Caco-2 (cell line): ENCODE results near the gene CDH12. TPM values are rescaled to one million over a fixed set of nuclear protein-coding genes. Genes with fewer than 3 reads are reported as not detected.

Experiments used
- BruUV-seq: library from RNA; stranded (reverse); fragments of 400-500 nt; replicated peaks from 2 replicates; lab custom pipeline; 2021; lab: Mats Ljungman, UMichigan
- CTCF ChIA-PET: fragments of 300-600 bp; sonication (Branson Sonifier 250); formaldehyde crosslinking; loops from one replicate; lab custom pipeline; 2022; ENCODE audit warnings: antibody characterized with exemption; lab: Charles Lee
- POLR2A ChIA-PET: fragments of 300-600 bp; sonication (Branson Sonifier 250); formaldehyde crosslinking; loops from one replicate; lab custom pipeline; 2022; ENCODE audit warnings: antibody characterized with exemption; lab: Charles Lee
- DNase-seq, 2 experiments: peaks; one replicate each; pipeline versions ENCODE4 v3.0.0 to v3.0.0-alpha.2; 2020 to 2022
- H3K27me3 ChIP-seq: replicated peaks from 2 replicates; pipeline ENCODE4 v1.6.0; 2011; ENCODE audit warnings: low read length; ENCODE audit not compliant: control insufficient read depth, insufficient read depth
- H3K36me3 ChIP-seq: 2 replicates; pipeline ENCODE4 v1.5.1; 2011; ENCODE audit warnings: low read length; ENCODE audit not compliant: control insufficient read depth, insufficient read depth
- H3K4me1 ChIP-seq: fragments of 250-450 bp; sonication (Bioruptor Pico); 2 replicates; pipeline ENCODE4 v1.5.1; 2020; ENCODE audit warnings: mild to moderate bottlenecking
- H3K4me3 ChIP-seq: 2 replicates; pipeline ENCODE4 v1.5.1; 2011; ENCODE audit warnings: low read depth, mild to moderate bottlenecking, control low read depth, low read length
- H3K9me3 ChIP-seq: fragments of 250-450 bp; sonication (Bioruptor Pico); 2 replicates; pipeline ENCODE4 v1.5.1; 2020; ENCODE audit warnings: mild to moderate bottlenecking, moderate library complexity
- H3K27ac Mint-ChIP-seq: one replicate; pipeline ENCODE4 v1.8.0; 2022; ENCODE audit warnings: mixed read lengths; ENCODE audit not compliant: unreplicated experiment
- H3K27me3 Mint-ChIP-seq: one replicate; pipeline ENCODE4 v1.8.0; 2022; ENCODE audit warnings: mixed read lengths; ENCODE audit not compliant: insufficient read depth, unreplicated experiment
- H3K36me3 Mint-ChIP-seq: one replicate; pipeline ENCODE4 v1.8.0; 2022; ENCODE audit warnings: mild to moderate bottlenecking, mixed read lengths; ENCODE audit not compliant: insufficient read depth, unreplicated experiment
- H3K4me1 Mint-ChIP-seq: one replicate; pipeline ENCODE4 v1.8.0; 2022; ENCODE audit warnings: low read depth, mixed read lengths; ENCODE audit not compliant: unreplicated experiment
- H3K4me3 Mint-ChIP-seq: one replicate; pipeline ENCODE4 v1.8.0; 2022; ENCODE audit warnings: mild to moderate bottlenecking, moderate library complexity, mixed read lengths; ENCODE audit not compliant: unreplicated experiment
- H3K9me3 Mint-ChIP-seq: one replicate; pipeline ENCODE4 v1.8.0; 2022; ENCODE audit warnings: mixed read lengths; ENCODE audit not compliant: unreplicated experiment
- intact Hi-C: fragments of 100-400 bp; cut with micrococcal nuclease; formaldehyde crosslinking; loops from one replicate; pipeline ENCODE4 v1.10.0; 2022; ENCODE audit not compliant: unreplicated experiment
- total RNA-seq: library from RNA; stranded (reverse); gene quantifications from 2 replicates; pipeline ENCODE4 v1.2.3, GENCODE V29; 2022
- TF ChIP-seq, protein P1 (sequence below), 2 experiments: fragments of 200-600 bp in 1 of 2; IDR thresholded peaks; 1 replicate in 1 of 2; 2 replicates in 1 of 2; pipeline versions ENCODE4 v1.5.1 to v1.8.0; 2011 to 2022; ENCODE audit warnings: antibody characterized with exemption in 1 of 2, control low read depth in 1 of 2, inconsistent platforms in 1 of 2, low read depth in 1 of 2, low read length in 1 of 2, mild to moderate bottlenecking in 1 of 2, moderate library complexity in 1 of 2; ENCODE audit not compliant: insufficient read depth in 1 of 2, severe bottlenecking in 1 of 2, unreplicated experiment in 1 of 2

Gene CDH12
- total RNA-seq, 1 experiment from 2014 or later = not detected

DNA sequence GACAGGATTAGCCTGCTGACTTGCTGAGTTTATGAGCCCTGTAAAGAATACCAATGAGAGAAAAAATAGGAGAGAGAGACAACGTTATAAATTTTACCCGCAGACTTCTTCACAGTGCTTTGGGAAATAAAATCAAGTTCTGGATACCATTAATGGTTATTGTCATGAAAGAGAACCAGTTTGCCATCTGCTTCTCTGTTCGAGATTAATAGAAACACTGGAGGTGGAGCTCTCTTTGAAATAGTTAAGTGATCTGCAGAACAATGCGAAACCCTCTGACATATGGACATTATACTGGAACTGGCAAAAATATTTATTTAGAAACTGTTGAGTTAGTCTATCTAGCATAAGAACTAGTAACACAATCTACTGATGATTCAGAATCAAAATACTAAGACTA, 500.7 kb downstream of the CDH12 start:
- BruUV-seq = no TSS peak
- CTCF ChIA-PET = no interaction called here
- no peaks in the 10 kb centered on the region for H3K36me3 Mint-ChIP-seq
- DNase-seq = no peak
- no peaks in the 10 kb centered on the region for H3K9me3 ChIP-seq
- no peaks in the 10 kb centered on the region for H3K27me3 Mint-ChIP-seq
- no peaks in the 10 kb centered on the region for H3K9me3 Mint-ChIP-seq
- H3K27me3 ChIP-seq = no peaks in the 10 kb centered on the region
- POLR2A ChIA-PET = no interaction called here
- no peaks in the 10 kb centered on the region for H3K4me1 ChIP-seq
- intact Hi-C loops = no loop called here
- H3K36me3 ChIP-seq = no peaks in the 10 kb centered on the region
- TF ChIP-seq, protein P1, sequence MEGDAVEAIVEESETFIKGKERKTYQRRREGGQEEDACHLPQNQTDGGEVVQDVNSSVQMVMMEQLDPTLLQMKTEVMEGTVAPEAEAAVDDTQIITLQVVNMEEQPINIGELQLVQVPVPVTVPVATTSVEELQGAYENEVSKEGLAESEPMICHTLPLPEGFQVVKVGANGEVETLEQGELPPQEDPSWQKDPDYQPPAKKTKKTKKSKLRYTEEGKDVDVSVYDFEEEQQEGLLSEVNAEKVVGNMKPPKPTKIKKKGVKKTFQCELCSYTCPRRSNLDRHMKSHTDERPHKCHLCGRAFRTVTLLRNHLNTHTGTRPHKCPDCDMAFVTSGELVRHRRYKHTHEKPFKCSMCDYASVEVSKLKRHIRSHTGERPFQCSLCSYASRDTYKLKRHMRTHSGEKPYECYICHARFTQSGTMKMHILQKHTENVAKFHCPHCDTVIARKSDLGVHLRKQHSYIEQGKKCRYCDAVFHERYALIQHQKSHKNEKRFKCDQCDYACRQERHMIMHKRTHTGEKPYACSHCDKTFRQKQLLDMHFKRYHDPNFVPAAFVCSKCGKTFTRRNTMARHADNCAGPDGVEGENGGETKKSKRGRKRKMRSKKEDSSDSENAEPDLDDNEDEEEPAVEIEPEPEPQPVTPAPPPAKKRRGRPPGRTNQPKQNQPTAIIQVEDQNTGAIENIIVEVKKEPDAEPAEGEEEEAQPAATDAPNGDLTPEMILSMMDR (IDR thresholded peaks at IDR 0.05; ENCODE audit: insufficient read depth in 1 of 2, low read depth in 1 of 2, low read length in 1 of 2, severe bottlenecking in 1 of 2, unreplicated experiment in 1 of 2) = no peak
- H3K4me1 Mint-ChIP-seq = no peaks in the 10 kb centered on the region
- no peak overlapping the region for H3K27ac Mint-ChIP-seq
- no peak overlapping the region for H3K4me3 Mint-ChIP-seq
- H3K4me3 ChIP-seq = no peak overlapping the region

DNA sequence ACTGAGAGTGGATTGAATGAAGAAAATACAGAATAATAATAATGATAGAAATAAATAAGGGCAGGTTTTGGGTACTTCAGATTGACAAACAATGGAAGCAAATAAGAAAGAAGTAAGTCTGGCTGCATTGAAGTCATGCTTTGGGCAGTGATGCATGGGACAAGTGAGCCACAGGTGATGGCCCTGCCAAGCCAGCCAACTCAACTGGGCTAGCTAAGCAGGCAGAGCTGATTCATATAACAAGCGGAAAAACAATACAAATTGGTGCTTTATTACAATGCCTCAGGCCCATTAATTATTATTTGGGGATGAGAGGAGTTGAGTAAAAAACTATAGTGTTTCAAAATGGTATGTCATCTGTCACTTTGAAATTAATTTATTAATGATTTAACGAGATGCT, 502.0 kb downstream of the CDH12 start:
- H3K4me1 ChIP-seq = no peaks in the 10 kb centered on the region
- H3K27me3 ChIP-seq = no peaks in the 10 kb centered on the region
- intact Hi-C loops = no loop called here
- H3K27me3 Mint-ChIP-seq = no peaks in the 10 kb centered on the region
- ChIA-PET CTCF (no interaction called here), POLR2A (no interaction called here)
- TF ChIP-seq, protein P1 (IDR thresholded peaks at IDR 0.05; ENCODE audit: insufficient read depth in 1 of 2, low read depth in 1 of 2, low read length in 1 of 2, severe bottlenecking in 1 of 2, unreplicated experiment in 1 of 2) = no peak
- no peak overlapping the region for H3K4me3 Mint-ChIP-seq
- no peak overlapping the region for H3K27ac Mint-ChIP-seq
- no peaks in the 10 kb centered on the region for H3K36me3 Mint-ChIP-seq
- no peaks in the 10 kb centered on the region for H3K4me1 Mint-ChIP-seq
- DNase-seq = no peak
- H3K36me3 ChIP-seq = no peaks in the 10 kb centered on the region
- no peaks in the 10 kb centered on the region for H3K9me3 Mint-ChIP-seq
- no peak overlapping the region for H3K4me3 ChIP-seq
- no peaks in the 10 kb centered on the region for H3K9me3 ChIP-seq
- BruUV-seq = no TSS peak

DNA sequence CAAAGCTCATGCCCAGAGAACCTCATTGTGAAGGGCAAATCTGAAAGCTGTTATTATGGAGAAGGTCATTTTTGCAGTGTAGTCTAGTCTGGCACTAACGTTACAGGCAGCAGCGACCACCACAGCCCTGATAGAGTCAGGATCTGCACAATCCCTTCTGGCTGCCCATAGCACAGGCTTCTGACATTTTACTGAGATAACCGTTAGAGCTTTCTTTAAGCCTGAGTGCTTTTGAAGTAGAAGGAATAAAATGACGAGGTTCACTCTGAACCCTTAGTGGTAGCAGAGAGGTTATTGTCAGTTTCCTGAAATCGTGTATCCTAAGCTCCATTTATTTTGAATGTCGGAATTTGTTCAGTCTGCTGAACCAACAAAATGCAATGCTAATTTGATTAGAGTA, 505.1 kb downstream of the CDH12 start:
- no peaks in the 10 kb centered on the region for H3K4me1 Mint-ChIP-seq
- H3K36me3 Mint-ChIP-seq = no peaks in the 10 kb centered on the region
- Histone ChIP-seq H3K36me3 (no peaks in the 10 kb centered on the region), H3K9me3 (no peaks in the 10 kb centered on the region), H3K4me1 (no peaks in the 10 kb centered on the region), H3K27me3 (no peaks in the 10 kb centered on the region), H3K4me3 (no peak overlapping the region)
- no peak overlapping the region for H3K27ac Mint-ChIP-seq
- ChIA-PET POLR2A (no interaction called here), CTCF (no interaction called here)
- BruUV-seq = no TSS peak
- no peaks in the 10 kb centered on the region for H3K27me3 Mint-ChIP-seq
- TF ChIP-seq, protein P1 (IDR thresholded peaks at IDR 0.05; ENCODE audit: insufficient read depth in 1 of 2, low read depth in 1 of 2, low read length in 1 of 2, severe bottlenecking in 1 of 2, unreplicated experiment in 1 of 2) = no peak
- intact Hi-C loops = no loop called here
- no peak overlapping the region for H3K4me3 Mint-ChIP-seq
- H3K9me3 Mint-ChIP-seq = no peaks in the 10 kb centered on the region
- no peak for DNase-seq
